GM12878 (cell line): Measurements from ENCODE around the gene ARGLU1. TPM values are rescaled to one million over a fixed set of nuclear protein-coding genes. Genes with fewer than 3 reads are reported as not detected.
A peak's percentile ranks its signal among the peaks of the same experiment; 100 is the strongest.

Experiments
- BACH1 ChIP-seq: fragments of 450-650 bp; IDR thresholded peaks from 2 replicates; pipeline ENCODE4 v1.6.1; 2017; ENCODE audit warnings: mild to moderate bottlenecking, borderline replicate concordance
- CREB1 ChIP-seq: IDR thresholded peaks from 2 replicates; pipeline ENCODE4 v1.6.1; 2012; ENCODE audit warnings: low read depth, mild to moderate bottlenecking, inconsistent platforms
- CREM ChIP-seq: IDR thresholded peaks from 2 replicates; pipeline ENCODE4 v1.6.1; 2014; ENCODE audit warnings: antibody characterized with exemption, low read depth
- EED ChIP-seq: sonication (generic); IDR thresholded peaks from 2 replicates; pipeline ENCODE4 v1.6.1; 2016; ENCODE audit warnings: antibody characterized with exemption, low read depth
- IKZF2 ChIP-seq, 2 experiments: fragments of 450-650 bp; IDR thresholded peaks; 2 replicates each; pipeline ENCODE4 v1.6.1; 2017; ENCODE audit warnings: mild to moderate bottlenecking in 2 of 2, moderate library complexity in 2 of 2
- MEF2B ChIP-seq: fragments of 450-650 bp; IDR thresholded peaks from 2 replicates; pipeline ENCODE4 v1.6.1; 2018; ENCODE audit warnings: mild to moderate bottlenecking, moderate library complexity; ENCODE audit not compliant: partially characterized antibody, poor library complexity, severe bottlenecking
- POLR2A ChIP-seq: IDR thresholded peaks from 2 replicates; pipeline ENCODE4 v1.6.1; 2011; ENCODE audit warnings: low read depth, mild to moderate bottlenecking, low read length
- POLR2AphosphoS5 ChIP-seq: IDR thresholded peaks from 2 replicates; pipeline ENCODE4 v1.6.1; 2011; ENCODE audit warnings: mild to moderate bottlenecking, low read length, inconsistent platforms
- RUNX3 ChIP-seq: IDR thresholded peaks from 2 replicates; pipeline ENCODE4 v1.6.1; 2012; ENCODE audit warnings: low read length, inconsistent platforms
- TCF3 ChIP-seq: IDR thresholded peaks from 2 replicates; pipeline ENCODE4 v1.6.1; 2012; ENCODE audit warnings: low read depth, mild to moderate bottlenecking, low read length, borderline replicate concordance; ENCODE audit not compliant: insufficient read depth
- ZBED1 ChIP-seq: IDR thresholded peaks from 2 replicates; pipeline ENCODE4 v1.6.1; 2016; ENCODE audit warnings: borderline replicate concordance
- polyA plus RNA-seq, 11 experiments: library from polyadenylated mRNA; depleted of rRNA in 4 of 11; unstranded in 6 of 11; stranded (reverse) in 5 of 11; fragments of >200 nt; fragmentation: Nextera tagmentation in 4 of 11; fragmentation: Illumina TruSeq in 1 of 11; extraction: Ambion mirVana in 4 of 11; extraction: Trizol in 1 of 11; gene quantifications; 1 replicate in 1 of 11; 2 replicates in 10 of 11; pipeline versions ENCODE4 v1.2.1 to v1.2.3, GENCODE V29; 2011 to 2016; ENCODE audit warnings: inconsistent platforms in 2 of 11, missing spikeins in 2 of 11, low read depth in 1 of 11
- total RNA-seq, 4 experiments: library from RNA; depleted of rRNA in 3 of 4; stranded (reverse); fragments of >200 nt in 3 of 4; fragmentation: Illumina TruSeq in 1 of 4; extraction: Trizol in 1 of 4; gene quantifications; 2 replicates each; pipeline versions ENCODE4 v1.2.1 to v1.2.3, GENCODE V29; 2013 to 2021
- TF ChIP-seq, protein P1 (sequence below): fragments of 450-650 bp; IDR thresholded peaks from 2 replicates; pipeline ENCODE4 v1.6.1; 2017; ENCODE audit warnings: mild to moderate bottlenecking, moderate library complexity
- TF ChIP-seq, protein P2 (sequence below): IDR thresholded peaks from 2 replicates; pipeline ENCODE4 v1.6.1; 2012; ENCODE audit warnings: low read length, inconsistent platforms
- TF ChIP-seq, protein P3 (sequence below): IDR thresholded peaks from 2 replicates; pipeline ENCODE4 v1.6.1; 2012; ENCODE audit warnings: improper control_type of control experiment, low read depth, low read length; ENCODE audit not compliant: insufficient replicate concordance

ARGLU1 gene
- total and polyA plus RNA-seq, 10 of the 15 experiments (the other 5 are each of a cell fraction or from before 2014, with no cell fraction given), result 47.1 to 197 (median 98.3) TPM

DNA sequence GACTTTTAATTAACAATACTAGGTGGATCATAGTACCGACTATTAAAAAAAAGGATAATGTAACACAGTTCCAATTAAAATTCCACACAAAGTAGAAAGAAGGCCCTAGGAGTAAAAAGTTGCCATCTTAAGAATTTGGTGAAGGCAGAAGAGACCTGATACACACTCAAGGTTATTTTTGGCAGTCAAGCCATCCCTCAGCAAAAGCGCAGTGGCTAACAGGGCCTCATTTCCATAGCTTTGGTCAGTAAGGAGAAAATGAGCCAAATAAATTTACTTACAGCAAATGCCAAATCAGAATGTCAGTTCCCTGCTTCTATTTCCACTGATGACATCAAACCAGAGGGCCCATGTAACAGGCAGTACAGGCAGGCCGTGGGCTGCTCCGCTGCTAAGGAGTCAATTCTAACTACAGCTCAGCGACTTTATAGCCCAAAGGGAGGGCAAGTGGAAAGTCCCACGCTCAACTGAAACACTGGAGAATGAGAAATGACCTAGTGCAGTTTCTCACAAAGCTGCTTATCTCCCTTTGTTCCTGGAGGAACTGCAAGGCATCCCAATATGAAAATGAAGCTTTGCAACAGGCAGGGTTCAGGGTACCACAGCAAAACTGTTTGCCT is 6.3 kb downstream of the ARGLU1 start (continued):
- TF ChIP-seq, protein P1, sequence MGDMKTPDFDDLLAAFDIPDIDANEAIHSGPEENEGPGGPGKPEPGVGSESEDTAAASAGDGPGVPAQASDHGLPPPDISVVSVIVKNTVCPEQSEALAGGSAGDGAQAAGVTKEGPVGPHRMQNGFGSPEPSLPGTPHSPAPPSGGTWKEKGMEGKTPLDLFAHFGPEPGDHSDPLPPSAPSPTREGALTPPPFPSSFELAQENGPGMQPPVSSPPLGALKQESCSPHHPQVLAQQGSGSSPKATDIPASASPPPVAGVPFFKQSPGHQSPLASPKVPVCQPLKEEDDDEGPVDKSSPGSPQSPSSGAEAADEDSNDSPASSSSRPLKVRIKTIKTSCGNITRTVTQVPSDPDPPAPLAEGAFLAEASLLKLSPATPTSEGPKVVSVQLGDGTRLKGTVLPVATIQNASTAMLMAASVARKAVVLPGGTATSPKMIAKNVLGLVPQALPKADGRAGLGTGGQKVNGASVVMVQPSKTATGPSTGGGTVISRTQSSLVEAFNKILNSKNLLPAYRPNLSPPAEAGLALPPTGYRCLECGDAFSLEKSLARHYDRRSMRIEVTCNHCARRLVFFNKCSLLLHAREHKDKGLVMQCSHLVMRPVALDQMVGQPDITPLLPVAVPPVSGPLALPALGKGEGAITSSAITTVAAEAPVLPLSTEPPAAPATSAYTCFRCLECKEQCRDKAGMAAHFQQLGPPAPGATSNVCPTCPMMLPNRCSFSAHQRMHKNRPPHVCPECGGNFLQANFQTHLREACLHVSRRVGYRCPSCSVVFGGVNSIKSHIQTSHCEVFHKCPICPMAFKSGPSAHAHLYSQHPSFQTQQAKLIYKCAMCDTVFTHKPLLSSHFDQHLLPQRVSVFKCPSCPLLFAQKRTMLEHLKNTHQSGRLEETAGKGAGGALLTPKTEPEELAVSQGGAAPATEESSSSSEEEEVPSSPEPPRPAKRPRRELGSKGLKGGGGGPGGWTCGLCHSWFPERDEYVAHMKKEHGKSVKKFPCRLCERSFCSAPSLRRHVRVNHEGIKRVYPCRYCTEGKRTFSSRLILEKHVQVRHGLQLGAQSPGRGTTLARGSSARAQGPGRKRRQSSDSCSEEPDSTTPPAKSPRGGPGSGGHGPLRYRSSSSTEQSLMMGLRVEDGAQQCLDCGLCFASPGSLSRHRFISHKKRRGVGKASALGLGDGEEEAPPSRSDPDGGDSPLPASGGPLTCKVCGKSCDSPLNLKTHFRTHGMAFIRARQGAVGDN, result peak; percentile 12; the same call in 1 of the 2 replicates
- TF ChIP-seq IKZF2 (IDR thresholded peaks at IDR 0.05), result peak; percentile 74 to 75
- peak; percentile 64 for TF ChIP-seq POLR2A
- TF ChIP-seq, protein P2, sequence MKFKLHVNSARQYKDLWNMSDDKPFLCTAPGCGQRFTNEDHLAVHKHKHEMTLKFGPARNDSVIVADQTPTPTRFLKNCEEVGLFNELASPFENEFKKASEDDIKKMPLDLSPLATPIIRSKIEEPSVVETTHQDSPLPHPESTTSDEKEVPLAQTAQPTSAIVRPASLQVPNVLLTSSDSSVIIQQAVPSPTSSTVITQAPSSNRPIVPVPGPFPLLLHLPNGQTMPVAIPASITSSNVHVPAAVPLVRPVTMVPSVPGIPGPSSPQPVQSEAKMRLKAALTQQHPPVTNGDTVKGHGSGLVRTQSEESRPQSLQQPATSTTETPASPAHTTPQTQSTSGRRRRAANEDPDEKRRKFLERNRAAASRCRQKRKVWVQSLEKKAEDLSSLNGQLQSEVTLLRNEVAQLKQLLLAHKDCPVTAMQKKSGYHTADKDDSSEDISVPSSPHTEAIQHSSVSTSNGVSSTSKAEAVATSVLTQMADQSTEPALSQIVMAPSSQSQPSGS, result peak; percentile 47
- TF ChIP-seq BACH1, result 0 out of 2 replicates have a peak, but pooled peaks have one; percentile 41
- 0 out of 2 replicates have a peak, but pooled peaks have one; percentile 44 for TF ChIP-seq ZBED1
- TF ChIP-seq MEF2B, result peak; percentile 74
- peak; percentile 83 for TF ChIP-seq EED
- TF ChIP-seq POLR2AphosphoS5, result peak; percentile 81
- peak; percentile 21; the same call in 1 of the 2 replicates for TF ChIP-seq RUNX3
- peak; percentile 62; the same call in 1 of the 2 replicates for TF ChIP-seq CREB1
- no peak for TF ChIP-seq TCF3
- TF ChIP-seq, protein P3, sequence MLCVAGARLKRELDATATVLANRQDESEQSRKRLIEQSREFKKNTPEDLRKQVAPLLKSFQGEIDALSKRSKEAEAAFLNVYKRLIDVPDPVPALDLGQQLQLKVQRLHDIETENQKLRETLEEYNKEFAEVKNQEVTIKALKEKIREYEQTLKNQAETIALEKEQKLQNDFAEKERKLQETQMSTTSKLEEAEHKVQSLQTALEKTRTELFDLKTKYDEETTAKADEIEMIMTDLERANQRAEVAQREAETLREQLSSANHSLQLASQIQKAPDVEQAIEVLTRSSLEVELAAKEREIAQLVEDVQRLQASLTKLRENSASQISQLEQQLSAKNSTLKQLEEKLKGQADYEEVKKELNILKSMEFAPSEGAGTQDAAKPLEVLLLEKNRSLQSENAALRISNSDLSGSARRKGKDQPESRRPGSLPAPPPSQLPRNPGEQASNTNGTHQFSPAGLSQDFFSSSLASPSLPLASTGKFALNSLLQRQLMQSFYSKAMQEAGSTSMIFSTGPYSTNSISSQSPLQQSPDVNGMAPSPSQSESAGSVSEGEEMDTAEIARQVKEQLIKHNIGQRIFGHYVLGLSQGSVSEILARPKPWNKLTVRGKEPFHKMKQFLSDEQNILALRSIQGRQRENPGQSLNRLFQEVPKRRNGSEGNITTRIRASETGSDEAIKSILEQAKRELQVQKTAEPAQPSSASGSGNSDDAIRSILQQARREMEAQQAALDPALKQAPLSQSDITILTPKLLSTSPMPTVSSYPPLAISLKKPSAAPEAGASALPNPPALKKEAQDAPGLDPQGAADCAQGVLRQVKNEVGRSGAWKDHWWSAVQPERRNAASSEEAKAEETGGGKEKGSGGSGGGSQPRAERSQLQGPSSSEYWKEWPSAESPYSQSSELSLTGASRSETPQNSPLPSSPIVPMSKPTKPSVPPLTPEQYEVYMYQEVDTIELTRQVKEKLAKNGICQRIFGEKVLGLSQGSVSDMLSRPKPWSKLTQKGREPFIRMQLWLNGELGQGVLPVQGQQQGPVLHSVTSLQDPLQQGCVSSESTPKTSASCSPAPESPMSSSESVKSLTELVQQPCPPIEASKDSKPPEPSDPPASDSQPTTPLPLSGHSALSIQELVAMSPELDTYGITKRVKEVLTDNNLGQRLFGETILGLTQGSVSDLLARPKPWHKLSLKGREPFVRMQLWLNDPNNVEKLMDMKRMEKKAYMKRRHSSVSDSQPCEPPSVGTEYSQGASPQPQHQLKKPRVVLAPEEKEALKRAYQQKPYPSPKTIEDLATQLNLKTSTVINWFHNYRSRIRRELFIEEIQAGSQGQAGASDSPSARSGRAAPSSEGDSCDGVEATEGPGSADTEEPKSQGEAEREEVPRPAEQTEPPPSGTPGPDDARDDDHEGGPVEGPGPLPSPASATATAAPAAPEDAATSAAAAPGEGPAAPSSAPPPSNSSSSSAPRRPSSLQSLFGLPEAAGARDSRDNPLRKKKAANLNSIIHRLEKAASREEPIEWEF, result peak; percentile 59
- TF ChIP-seq CREM, result peak; percentile 66; the same call in 1 of the 2 replicates
